T-helper 2 cell treated with Interferon-gamma antibody and Interleukin-4, amounts not matched to agents 5 μg/mL and 100 μg/mL, for 36 hours (primary cell): ENCODE data around the gene HILPDA.

Source experiments
- DNase-seq: peaks from one replicate; pipeline ENCODE4 v3.0.0; 2021; ENCODE audit warnings: low spot score
- H3K27ac Mint-ChIP-seq: one replicate; pipeline ENCODE4 v1.8.0; 2021; ENCODE audit warnings: mild to moderate bottlenecking, mixed read lengths
- H3K27me3 Mint-ChIP-seq: one replicate; pipeline ENCODE4 v1.8.0; 2021; ENCODE audit warnings: low read depth, mixed read lengths
- H3K36me3 Mint-ChIP-seq: one replicate; pipeline ENCODE4 v1.8.0; 2021; ENCODE audit warnings: low read depth, mixed read lengths
- H3K4me1 Mint-ChIP-seq: one replicate; pipeline ENCODE4 v1.8.0; 2021; ENCODE audit warnings: low read depth, mixed read lengths
- H3K4me3 Mint-ChIP-seq: one replicate; pipeline ENCODE4 v1.8.0; 2022; ENCODE audit warnings: mild to moderate bottlenecking, moderate library complexity, mixed read lengths
- H3K9me3 Mint-ChIP-seq: one replicate; pipeline ENCODE4 v1.8.0; 2021; ENCODE audit warnings: mixed read lengths

Gene HILPDA

GRCh38 chr7:128422037-128422436 lies 33.6 kb upstream of the HILPDA start:
- no peaks in the 10 kb centered on the region for H3K9me3 Mint-ChIP-seq
- no peaks in the 10 kb centered on the region for H3K27me3 Mint-ChIP-seq
- no peak overlapping the region for H3K4me3 Mint-ChIP-seq
- H3K27ac Mint-ChIP-seq, result no peak overlapping the region
- no peak for DNase-seq
- peaks cover 4% of the 10 kb centered on the region for H3K4me1 Mint-ChIP-seq
- no peaks in the 10 kb centered on the region for H3K36me3 Mint-ChIP-seq

GRCh38 chr7:128422842-128423241 lies 32.8 kb upstream of the HILPDA start:
- H3K27ac Mint-ChIP-seq, result no peak overlapping the region
- no peaks in the 10 kb centered on the region for H3K36me3 Mint-ChIP-seq
- no peak overlapping the region for H3K4me3 Mint-ChIP-seq
- no peaks in the 10 kb centered on the region for H3K27me3 Mint-ChIP-seq
- no peak for DNase-seq
- peaks cover 4% of the 10 kb centered on the region for H3K4me1 Mint-ChIP-seq
- no peaks in the 10 kb centered on the region for H3K9me3 Mint-ChIP-seq

DNA sequence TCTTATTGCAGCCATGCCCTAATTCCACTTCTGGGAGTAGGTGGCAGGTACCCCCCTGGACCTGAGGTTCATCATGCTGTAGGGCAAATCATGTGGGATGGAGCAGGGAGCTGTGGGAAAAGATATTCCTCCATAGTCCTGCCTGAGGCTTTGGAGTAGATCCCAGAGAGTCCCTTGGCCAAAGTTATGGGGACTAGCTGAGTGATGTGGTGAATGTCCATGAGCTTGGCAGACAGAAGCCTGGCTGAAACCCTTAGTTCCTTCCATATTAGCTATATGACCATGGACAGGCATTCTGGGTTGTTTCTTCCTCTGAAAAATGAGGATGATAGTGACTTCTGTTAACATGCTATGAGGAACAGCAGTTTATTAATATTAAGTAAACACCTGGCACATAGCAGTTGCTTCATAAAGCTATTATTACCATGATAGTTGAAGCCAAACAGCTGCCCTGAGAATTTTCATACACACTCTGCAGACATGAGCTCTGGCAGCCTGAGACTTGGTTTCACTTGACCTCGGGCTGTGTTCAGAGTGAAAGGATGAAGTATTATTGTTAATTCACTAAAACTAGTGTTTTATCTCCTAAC lies 30.9 kb upstream of the HILPDA start:
- peaks cover 8% of the 10 kb centered on the region for H3K4me1 Mint-ChIP-seq
- no peak overlapping the region for H3K27ac Mint-ChIP-seq
- no peaks in the 10 kb centered on the region for H3K27me3 Mint-ChIP-seq
- H3K9me3 Mint-ChIP-seq, result no peaks in the 10 kb centered on the region
- H3K4me3 Mint-ChIP-seq, result no peak overlapping the region
- no peak for DNase-seq
- no peaks in the 10 kb centered on the region for H3K36me3 Mint-ChIP-seq

DNA sequence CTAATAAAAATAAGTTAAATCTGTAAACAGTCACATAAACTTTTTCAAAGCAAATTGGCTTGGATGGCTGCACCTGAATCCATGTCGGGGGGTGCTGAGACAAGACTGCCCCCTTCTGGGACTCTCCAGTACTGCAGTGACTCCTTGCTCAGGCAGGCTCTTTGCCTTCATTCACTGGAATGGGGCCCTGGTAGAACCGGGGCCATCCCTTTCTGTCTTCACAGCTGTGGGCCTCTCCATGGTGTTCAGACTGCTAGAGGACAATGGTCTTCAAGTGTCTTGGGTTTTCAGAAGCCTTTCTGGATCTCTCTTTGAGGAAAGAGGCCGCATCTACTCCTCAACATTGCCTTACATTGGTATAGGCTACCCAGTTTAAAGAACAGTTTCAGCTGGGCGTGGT lies 29.8 kb upstream of the HILPDA start:
- H3K36me3 Mint-ChIP-seq, result no peaks in the 10 kb centered on the region
- no peaks in the 10 kb centered on the region for H3K27me3 Mint-ChIP-seq
- peaks cover 6% of the 10 kb centered on the region for H3K4me1 Mint-ChIP-seq
- H3K27ac Mint-ChIP-seq, result no peak overlapping the region
- no peaks in the 10 kb centered on the region for H3K9me3 Mint-ChIP-seq
- peak; percentile 63 for DNase-seq
- H3K4me3 Mint-ChIP-seq, result no peak overlapping the region

DNA sequence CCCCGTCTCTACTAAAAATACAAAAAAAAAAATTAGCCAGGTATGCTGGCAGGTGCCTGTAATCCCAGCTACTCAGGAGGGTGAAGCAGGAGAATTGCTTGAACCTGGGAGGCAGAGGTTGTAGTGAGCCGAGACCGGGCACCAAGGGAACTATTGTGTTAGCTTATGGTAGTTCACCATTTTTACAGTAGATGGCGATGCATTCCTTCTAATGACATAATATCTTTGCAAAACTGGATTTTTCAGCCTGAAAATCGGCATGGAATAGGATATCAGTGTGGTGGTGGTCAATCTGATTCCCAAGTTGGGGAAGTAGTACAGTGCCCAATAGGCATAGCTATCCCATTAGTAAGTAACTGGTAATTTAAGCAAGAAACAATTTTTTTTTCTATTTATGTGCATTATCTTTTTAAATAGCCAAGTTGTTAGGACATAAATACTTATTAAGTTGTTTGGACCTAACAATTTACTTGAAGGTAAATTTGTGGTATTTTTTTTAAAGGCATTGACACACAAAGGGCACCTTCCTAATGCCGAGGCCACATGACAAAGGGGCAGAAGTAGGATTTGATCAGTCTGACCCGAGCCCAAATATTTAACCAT lies 28.3 kb upstream of the HILPDA start:
- Mint-ChIP-seq H3K27me3 (no peaks in the 10 kb centered on the region), H3K9me3 (no peaks in the 10 kb centered on the region), H3K36me3 (no peaks in the 10 kb centered on the region), H3K4me1 (peaks cover 4% of the 10 kb centered on the region), H3K4me3 (no peak overlapping the region), H3K27ac (no peak overlapping the region)
- DNase-seq, result no peak

- H3K27ac Mint-ChIP-seq, result no peak overlapping the region
- no peaks in the 10 kb centered on the region for H3K9me3 Mint-ChIP-seq
- H3K27me3 Mint-ChIP-seq, result peaks cover 3% of the 10 kb centered on the region
- no peak for DNase-seq
- no peak overlapping the region for H3K4me3 Mint-ChIP-seq
- H3K4me1 Mint-ChIP-seq, result peaks cover 4% of the 10 kb centered on the region
- no peaks in the 10 kb centered on the region for H3K36me3 Mint-ChIP-seq
Observed at GRCh38 chr7:128430207-128430606, 25.5 kb upstream of the HILPDA start.

DNA sequence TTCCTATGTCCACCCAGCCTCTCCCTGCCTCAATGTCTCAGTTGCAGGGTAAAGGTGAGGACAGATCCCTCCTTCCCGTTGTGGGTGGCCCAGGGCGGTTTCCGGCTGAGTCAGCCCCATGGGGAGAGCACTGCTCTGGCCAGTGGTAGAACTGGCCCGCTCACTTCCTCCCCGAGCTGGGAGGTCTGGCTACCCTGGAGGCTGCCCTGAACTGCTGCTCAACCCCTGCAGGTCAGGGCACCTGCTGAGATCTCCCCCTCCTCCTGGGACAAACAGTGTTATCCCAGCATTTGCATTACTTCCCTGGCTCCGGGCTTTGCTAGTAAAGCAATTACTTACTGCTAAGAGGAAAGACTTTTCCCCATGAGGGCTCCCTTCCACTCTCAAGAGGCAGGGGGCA lies 24.5 kb upstream of the HILPDA start:
- H3K4me1 Mint-ChIP-seq, result peaks cover 4% of the 10 kb centered on the region
- no peak for DNase-seq
- no peaks in the 10 kb centered on the region for H3K9me3 Mint-ChIP-seq
- H3K27me3 Mint-ChIP-seq, result peaks cover 3% of the 10 kb centered on the region
- H3K4me3 Mint-ChIP-seq, result no peak overlapping the region
- H3K27ac Mint-ChIP-seq, result no peak overlapping the region
- H3K36me3 Mint-ChIP-seq, result no peaks in the 10 kb centered on the region

DNA sequence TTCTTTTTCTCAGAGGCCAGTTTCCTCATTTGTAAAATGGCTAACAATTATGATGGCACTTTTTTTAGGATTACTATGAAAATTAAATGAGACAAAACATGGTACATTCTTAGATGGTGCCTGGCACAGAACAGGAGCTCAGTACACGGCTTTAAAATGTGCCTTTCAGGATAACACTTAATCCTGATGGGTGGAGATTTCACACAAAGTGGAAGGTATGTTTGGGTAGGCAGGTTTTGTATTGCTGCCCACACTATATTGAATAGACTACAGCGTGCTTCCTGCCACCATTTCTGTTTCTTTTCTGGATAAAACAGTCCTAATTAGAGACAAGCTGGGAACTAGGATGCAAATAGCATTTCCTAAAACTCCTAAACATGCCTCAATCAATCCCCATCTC lies 23.9 kb upstream of the HILPDA start:
- Mint-ChIP-seq H3K4me3 (no peak overlapping the region), H3K9me3 (no peaks in the 10 kb centered on the region), H3K27me3 (peaks cover 3% of the 10 kb centered on the region), H3K36me3 (no peaks in the 10 kb centered on the region), H3K4me1 (peaks cover 4% of the 10 kb centered on the region), H3K27ac (no peak overlapping the region)
- no peak for DNase-seq

DNA sequence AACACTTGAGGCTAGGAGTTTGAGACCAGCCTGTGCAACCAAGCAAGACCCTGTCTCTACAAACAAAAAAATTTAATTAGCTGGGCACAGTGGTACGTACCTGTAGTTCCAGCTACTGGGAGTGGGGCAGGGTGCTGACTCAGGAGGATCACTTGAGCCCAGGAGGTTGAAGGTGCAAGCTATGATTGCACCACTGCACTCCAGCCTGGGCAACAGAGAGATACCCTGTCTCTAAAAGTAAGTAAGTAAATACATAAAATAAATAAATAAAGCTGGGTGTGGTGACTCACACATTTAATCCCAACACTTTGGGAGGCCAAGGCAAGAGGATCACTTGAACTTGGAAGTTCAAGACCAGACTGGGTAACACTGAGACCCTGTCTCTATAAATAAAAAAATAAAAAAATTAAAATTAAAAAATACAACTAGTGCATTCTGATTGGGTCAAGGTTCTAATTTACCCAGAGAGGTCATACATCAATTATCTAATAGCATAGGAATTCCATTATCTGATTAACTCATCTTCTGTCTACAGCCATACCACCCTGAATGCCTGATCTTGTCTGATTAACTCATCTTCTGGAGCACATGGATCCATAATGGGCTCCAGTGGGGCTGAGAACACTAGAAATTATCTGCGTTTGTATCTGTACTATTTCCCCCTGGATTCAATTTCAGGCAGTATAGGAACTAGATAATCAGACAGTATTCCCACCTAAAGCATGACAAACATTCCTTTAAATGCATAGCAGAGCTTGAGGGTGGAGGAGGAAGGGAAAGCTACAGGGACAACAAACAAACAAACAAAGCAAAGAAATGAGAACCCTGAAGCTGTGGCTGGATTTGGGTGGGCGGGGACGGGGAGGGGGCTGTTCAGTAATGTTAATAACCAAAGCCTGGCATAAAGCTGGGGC lies 21.0 kb upstream of the HILPDA start:
- H3K27me3 Mint-ChIP-seq, result peaks cover 3% of the 10 kb centered on the region
- H3K4me1 Mint-ChIP-seq, result peaks cover under 1% of the 10 kb centered on the region
- H3K4me3 Mint-ChIP-seq, result no peak overlapping the region
- no peaks in the 10 kb centered on the region for H3K9me3 Mint-ChIP-seq
- no peak for DNase-seq
- H3K36me3 Mint-ChIP-seq, result no peaks in the 10 kb centered on the region
- H3K27ac Mint-ChIP-seq, result no peak overlapping the region

- peaks cover 3% of the 10 kb centered on the region for H3K27me3 Mint-ChIP-seq
- DNase-seq, result no peak
- H3K27ac Mint-ChIP-seq, result no peak overlapping the region
- H3K4me3 Mint-ChIP-seq, result no peak overlapping the region
- no peaks in the 10 kb centered on the region for H3K9me3 Mint-ChIP-seq
- H3K36me3 Mint-ChIP-seq, result no peaks in the 10 kb centered on the region
- no peaks in the 10 kb centered on the region for H3K4me1 Mint-ChIP-seq
Observed at GRCh38 chr7:128435327-128435686, 20.4 kb upstream of the HILPDA start.

GRCh38 chr7:128437426-128438332 lies 18.0 kb upstream of the HILPDA start:
- DNase-seq, result no peak
- Mint-ChIP-seq H3K4me1 (no peaks in the 10 kb centered on the region), H3K9me3 (no peaks in the 10 kb centered on the region), H3K36me3 (no peaks in the 10 kb centered on the region), H3K4me3 (no peak overlapping the region), H3K27ac (no peak overlapping the region), H3K27me3 (peaks cover 3% of the 10 kb centered on the region)

GRCh38 chr7:128442356-128442755 lies 13.3 kb upstream of the HILPDA start:
- no peak overlapping the region for H3K4me3 Mint-ChIP-seq
- DNase-seq, result no peak
- H3K27ac Mint-ChIP-seq, result no peak overlapping the region
- no peaks in the 10 kb centered on the region for H3K36me3 Mint-ChIP-seq
- H3K4me1 Mint-ChIP-seq, result peaks cover 4% of the 10 kb centered on the region
- no peaks in the 10 kb centered on the region for H3K27me3 Mint-ChIP-seq
- no peaks in the 10 kb centered on the region for H3K9me3 Mint-ChIP-seq

DNA sequence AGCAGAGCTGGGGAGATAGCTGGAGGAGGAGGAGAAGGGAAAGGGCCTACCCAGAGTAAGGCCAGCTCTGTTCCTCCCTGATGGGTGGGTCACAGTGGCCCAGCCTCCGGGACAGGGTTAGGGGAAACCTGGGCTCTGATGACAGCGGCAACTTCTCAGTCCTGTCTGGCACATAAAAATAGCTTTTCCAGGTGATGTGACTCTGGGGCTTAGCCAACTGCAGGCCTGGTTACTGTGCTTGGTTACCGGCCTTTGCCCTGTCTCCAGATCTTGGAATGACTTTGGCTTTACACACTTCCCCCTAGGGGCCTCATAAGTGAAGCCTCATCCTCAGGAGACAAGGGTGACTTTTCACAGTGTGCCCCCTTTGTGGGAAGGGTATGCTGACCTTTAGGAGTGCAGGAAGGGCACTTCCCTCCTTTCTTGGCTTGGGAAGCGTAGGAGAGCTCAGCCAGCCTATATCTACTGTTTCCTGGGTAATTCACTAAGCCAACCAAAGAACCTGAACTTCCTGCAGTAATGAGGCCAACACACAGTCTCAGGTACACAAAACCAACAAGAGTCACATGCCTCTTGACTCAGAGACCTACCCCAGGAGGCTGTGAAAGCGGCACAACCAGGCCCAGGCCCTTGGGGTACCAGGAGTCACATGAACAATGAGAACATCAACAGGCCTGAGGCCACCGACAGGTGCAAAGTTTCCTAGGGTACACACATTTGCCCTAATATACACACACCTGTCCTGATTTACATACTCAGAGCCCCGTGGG lies 11.7 kb upstream of the HILPDA start:
- H3K27ac Mint-ChIP-seq, result no peak overlapping the region
- no peak for DNase-seq

More for the DNA sequence above, 11.7 kb upstream of the HILPDA start:
- Mint-ChIP-seq H3K27me3 (no peaks in the 10 kb centered on the region), H3K4me1 (peaks cover 5% of the 10 kb centered on the region), H3K4me3 (no peak overlapping the region), H3K36me3 (no peaks in the 10 kb centered on the region), H3K9me3 (no peaks in the 10 kb centered on the region)
